IMR-90 (cell line): Measurements from ENCODE around the gene DUSP11. TPM values are rescaled to one million over a fixed set of nuclear protein-coding genes. Genes with fewer than 3 reads are reported as not detected.

Source experiments
- ATAC-seq: fragments of 200-7000 bp; cut with Tn5 transposase; 2 replicates; pipeline ENCODE4 v1.9.1; 2020; ENCODE audit warnings: low read depth, mild to moderate bottlenecking, moderate library complexity
- BruUV-seq: library from RNA; stranded (reverse); fragments of 400-500 nt; replicated peaks from 2 replicates; lab custom pipeline; 2021; lab: Mats Ljungman, UMichigan
- CTCF ChIA-PET: fragments of 300-600 bp; formaldehyde crosslinking; extraction: SDS; loops from one replicate; lab custom pipeline; 2021; ENCODE audit warnings: antibody characterized with exemption; lab: Yijun Ruan, JAX
- POLR2A ChIA-PET: fragments of 300-600 bp; sonication (Branson Sonifier 250); formaldehyde crosslinking; loops from one replicate; lab custom pipeline; 2022; ENCODE audit warnings: antibody characterized with exemption; ENCODE audit not compliant: unreplicated experiment; lab: Charles Lee
- DNase-seq: peaks from one replicate; pipeline ENCODE4 v3.0.0; 2013
- H2AFZ ChIP-seq: replicated peaks from 2 replicates; pipeline ENCODE3; 2013; ENCODE audit warnings: low read length, mild to moderate bottlenecking; ENCODE audit not compliant: poor library complexity
- H2AK5ac ChIP-seq: 2 replicates; pipeline ENCODE4 v1.6.1; 2013; ENCODE audit warnings: low read depth, low read length, inconsistent platforms
- H2AK9ac ChIP-seq: replicated peaks from 2 replicates; pipeline ENCODE3; 2013; ENCODE audit warnings: mild to moderate bottlenecking, low read depth, low read length, moderate library complexity; ENCODE audit not compliant: poor library complexity
- H2BK120ac ChIP-seq: 2 replicates; pipeline ENCODE4 v1.6.1; 2013; ENCODE audit warnings: low read depth, low read length, inconsistent platforms
- H2BK15ac ChIP-seq: 3 replicates; pipeline ENCODE4 v1.6.1; 2013; ENCODE audit warnings: low read depth, low read length, inconsistent platforms
- H2BK20ac ChIP-seq: 2 replicates; pipeline ENCODE4 v1.6.1; 2013; ENCODE audit warnings: low read depth, mild to moderate bottlenecking, inconsistent platforms, low read length, moderate library complexity
- H2BK5ac ChIP-seq: 2 replicates; pipeline ENCODE4 v1.6.1; 2013; ENCODE audit warnings: mild to moderate bottlenecking, low read depth, low read length, inconsistent platforms; ENCODE audit not compliant: poor library complexity, severe bottlenecking
- H3K14ac ChIP-seq: replicated peaks from 2 replicates; pipeline ENCODE4 v1.6.1; 2013; ENCODE audit warnings: low read depth, low read length, inconsistent platforms
- H3K18ac ChIP-seq: 2 replicates; pipeline ENCODE4 v1.6.1; 2013; ENCODE audit warnings: low read depth, low read length, control low read depth
- H3K23ac ChIP-seq: 2 replicates; pipeline ENCODE4 v1.6.1; 2013; ENCODE audit warnings: low read depth, low read length, inconsistent platforms
- H3K27ac ChIP-seq: 2 replicates; pipeline ENCODE4 v1.5.1; 2013; ENCODE audit warnings: mild to moderate bottlenecking, control low read depth, low read length; ENCODE audit not compliant: insufficient read depth
- H3K27me3 ChIP-seq: 2 replicates; pipeline ENCODE4 v1.6.1; 2013; ENCODE audit warnings: low read length; ENCODE audit not compliant: control insufficient read depth, insufficient read depth
- H3K36me3 ChIP-seq: 2 replicates; pipeline ENCODE4 v1.6.1; 2013; ENCODE audit warnings: low read length, mixed read lengths; ENCODE audit not compliant: control insufficient read depth, insufficient read depth
- H3K4ac ChIP-seq: 2 replicates; pipeline ENCODE4 v1.6.1; 2013; ENCODE audit warnings: low read depth, low read length, inconsistent platforms
- H3K4me1 ChIP-seq: 2 replicates; pipeline ENCODE4 v1.6.1; 2013; ENCODE audit warnings: low read length, mixed read lengths; ENCODE audit not compliant: control insufficient read depth, insufficient read depth
- H3K4me2 ChIP-seq: 2 replicates; pipeline ENCODE4 v1.6.1; 2013; ENCODE audit warnings: low read depth, mild to moderate bottlenecking, control low read depth, low read length, moderate library complexity
- H3K4me3 ChIP-seq: 2 replicates; pipeline ENCODE4 v1.5.1; 2013; ENCODE audit warnings: low read depth, mild to moderate bottlenecking, control low read depth, low read length, moderate library complexity; ENCODE audit not compliant: insufficient read depth
- H3K56ac ChIP-seq: 2 replicates; pipeline ENCODE4 v1.6.1; 2013; ENCODE audit warnings: low read length, inconsistent platforms; ENCODE audit not compliant: insufficient read depth; ENCODE audit errors: extremely low read depth
- H3K79me1 ChIP-seq, 2 experiments: 2 replicates each; pipeline ENCODE4 v1.6.1; 2013; ENCODE audit warnings: low read length in 2 of 2, inconsistent platforms in 1 of 2, low read depth in 1 of 2
- H3K9ac ChIP-seq: 2 replicates; pipeline ENCODE4 v1.6.1; 2013; ENCODE audit warnings: low read depth, low read length, control low read depth
- H3K9me1 ChIP-seq: 2 replicates; pipeline ENCODE4 v1.6.1; 2013; ENCODE audit warnings: low read length, inconsistent platforms; ENCODE audit not compliant: insufficient read depth
- H3K9me3 ChIP-seq: 2 replicates; pipeline ENCODE4 v1.6.1; 2013; ENCODE audit warnings: low read length; ENCODE audit not compliant: control insufficient read depth, insufficient read depth
- H4K20me1 ChIP-seq: 2 replicates; pipeline ENCODE4 v1.6.1; 2013; ENCODE audit warnings: low read length, inconsistent platforms; ENCODE audit not compliant: insufficient read depth
- H4K5ac ChIP-seq: 2 replicates; pipeline ENCODE4 v1.6.1; 2013; ENCODE audit warnings: mild to moderate bottlenecking, low read depth, low read length, control low read depth
- H4K8ac ChIP-seq, 2 experiments: 2 replicates each; pipeline ENCODE4 v1.6.1; 2013; ENCODE audit warnings: low read depth in 2 of 2, low read length in 2 of 2, control low read depth in 1 of 2, inconsistent platforms in 1 of 2
- H4K91ac ChIP-seq: 2 replicates; pipeline ENCODE4 v1.6.1; 2013; ENCODE audit warnings: low read depth, low read length, inconsistent platforms; ENCODE audit not compliant: insufficient read depth
- BHLHE40 ChIP-seq: fragments of 150-350 bp; IDR thresholded peaks from 2 replicates; pipeline ENCODE4 v1.6.1; 2016; ENCODE audit warnings: mild to moderate bottlenecking, low read depth, low read length
- CEBPB ChIP-seq: IDR thresholded peaks from 2 replicates; pipeline ENCODE4 v1.6.1; 2012; ENCODE audit warnings: low read depth, low read length, improper control_type of control experiment
- CHD1 ChIP-seq: IDR thresholded peaks from 2 replicates; pipeline ENCODE4 v1.6.1; 2012; ENCODE audit warnings: low read depth, low read length, improper control_type of control experiment
- MAFK ChIP-seq: IDR thresholded peaks from 2 replicates; pipeline ENCODE4 v1.6.1; 2012; ENCODE audit warnings: low read depth, low read length, improper control_type of control experiment
- MXI1 ChIP-seq: IDR thresholded peaks from 2 replicates; pipeline ENCODE4 v1.6.1; 2012; ENCODE audit warnings: low read depth, mild to moderate bottlenecking, low read length, moderate library complexity, borderline replicate concordance
- NFE2L2 ChIP-seq: fragments of 150-350 bp; IDR thresholded peaks from 2 replicates; pipeline ENCODE4 v1.6.1; 2016; ENCODE audit warnings: low read depth, mild to moderate bottlenecking, low read length
- POLR2A ChIP-seq: IDR thresholded peaks from 2 replicates; pipeline ENCODE4 v1.6.1; 2012; ENCODE audit warnings: mild to moderate bottlenecking, low read depth, low read length
- RAD21 ChIP-seq: IDR thresholded peaks from 2 replicates; pipeline ENCODE4 v1.6.1; 2012; ENCODE audit warnings: low read length, improper control_type of control experiment
- RCOR1 ChIP-seq: IDR thresholded peaks from 2 replicates; pipeline ENCODE4 v1.6.1; 2012; ENCODE audit warnings: mild to moderate bottlenecking, low read length, improper control_type of control experiment; ENCODE audit not compliant: insufficient replicate concordance
- RFX5 ChIP-seq: IDR thresholded peaks from 2 replicates; pipeline ENCODE4 v1.8.0; 2012; ENCODE audit warnings: low read depth, mild to moderate bottlenecking, low read length, moderate library complexity
- SMC3 ChIP-seq: fragments of 150-350 bp; IDR thresholded peaks from 2 replicates; pipeline ENCODE4 v1.6.1; 2016; ENCODE audit warnings: low read depth, mild to moderate bottlenecking, antibody characterized with exemption, low read length, moderate library complexity
- USF2 ChIP-seq: fragments of 150-350 bp; IDR thresholded peaks from 2 replicates; pipeline ENCODE4 v1.6.1; 2017; ENCODE audit warnings: mild to moderate bottlenecking, antibody characterized with exemption, low read length, low read depth
- WGBS, 2 experiments: methylation state at CpG; one replicate each; pipeline versions ENCODE4 v1.1.5 to v1.1.7; 2013; ENCODE audit warnings: missing lambda C conversion rate in 2 of 2; ENCODE audit not compliant: insufficient read length in 1 of 2; ENCODE audit errors: extremely low coverage in 2 of 2; 5-methylcytosine and 5-hydroxymethylcytosine counted together
- dilution Hi-C: fragments of 300-500 bp; cut with HindIII; formaldehyde crosslinking; loops from one replicate; pipeline ENCODE4 v1.14.3; 2018; ENCODE audit warnings: low sequenced_read_pairs; ENCODE audit not compliant: unreplicated experiment
- in situ Hi-C: fragments of 300-500 bp; cut with MboI; formaldehyde crosslinking; loops from 3 replicates; pipeline ENCODE4 v1.14.3; 2019; ENCODE audit warnings: low sequenced_read_pairs, inconsistent platforms, mixed read lengths
- intact Hi-C: fragments of 100-400 bp; cut with micrococcal nuclease; formaldehyde crosslinking; loops from 2 replicates; pipeline ENCODE4 v1.10.0; 2022
- polyA plus RNA-seq, 3 experiments: library from polyadenylated mRNA; depleted of rRNA; stranded (reverse); fragments of >200 nt; gene quantifications; 2 replicates each; pipeline ENCODE4 v1.2.3, GENCODE V29; 2012; ENCODE audit warnings: low replicate concordance in 1 of 3
- total RNA-seq: library from RNA; depleted of rRNA; stranded (reverse); fragments of >200 nt; gene quantifications from 2 replicates; pipeline ENCODE4 v1.2.3, GENCODE V29; 2012

DUSP11 gene
- total and polyA plus RNA-seq, 2 of the 4 experiments (the other 2 are of a cell fraction), result 22.4 to 25.6 TPM

- Histone ChIP-seq H4K8ac (peak within 1 kb of the TSS; percentile 75 to 96), H3K36me3 (peaks cover 4% of the 10 kb centered on the region; the same call in 1 of the 2 replicates), H4K91ac (peak within 1 kb of the TSS; percentile 74), H3K9ac (peak within 1 kb of the TSS; percentile 87), H3K4ac (peak within 1 kb of the TSS; percentile 96), H2AK9ac (peak within 1 kb of the TSS; percentile 98), H3K4me1 (peaks cover 3% of the 10 kb centered on the region; the same call in 1 of the 2 replicates), H3K9me1 (no peaks in the 10 kb centered on the region), H4K20me1 (no peaks in the 10 kb centered on the region), H3K4me2 (peak within 1 kb of the TSS; percentile 77), H2BK20ac (peak within 1 kb of the TSS; percentile 20; the same call in 1 of the 2 replicates), H3K23ac (peak within 1 kb of the TSS; percentile 97), H3K27me3 (no peaks in the 10 kb centered on the region), H3K4me3 (peak within 1 kb of the TSS; percentile 65), H2BK120ac (peak within 1 kb of the TSS; percentile 73), H3K27ac (peak within 1 kb of the TSS; percentile 78), H3K9me3 (no peaks in the 10 kb centered on the region), H3K79me1 (peaks cover 26 to 42% of the 10 kb centered on the region in 2 experiments; a peak in 3 of 4 replicates), H2BK15ac (peak within 1 kb of the TSS; percentile 11; the same call in 2 of the 3 replicates), H3K14ac (peak within 1 kb of the TSS; percentile 91), H2BK5ac (peak within 1 kb of the TSS; percentile 80), H2AK5ac (peak within 1 kb of the TSS; percentile 84), H3K56ac (peak within 1 kb of the TSS; percentile 86), H2AFZ (peak within 1 kb of the TSS; percentile 98), H3K18ac (peak within 1 kb of the TSS; percentile 22; the same call in 1 of the 2 replicates), H4K5ac (peak within 1 kb of the TSS; percentile 68)
- dilution Hi-C loops (loop anchor here (25.0 kb wide), 1 partner anchor 283 kb away; no protein-coding TSS in a partner anchor), in situ Hi-C loops (loop anchor here (10.0 to 25.0 kb wide), 2 partner anchors 156 to 308 kb away; partner anchors contain the start of genes BOLA3 and TET3), intact Hi-C loops (loop anchor here (2.0 kb wide), 2 partner anchors 42 to 66 kb away; no protein-coding TSS in a partner anchor)
- DNase-seq (peak; percentile 95), ATAC-seq (peak; percentile 90)
- CTCF ChIA-PET, result interaction anchor here (0.6 to 0.7 kb wide), 3 partner anchors 255 to 748 kb away, joined by 4 to 8 read pairs (median 4); no protein-coding TSS in a partner anchor
- TF ChIP-seq POLR2A, result peak; percentile 74
- peak; percentile 79 for TF ChIP-seq USF2
- no peak for TF ChIP-seq NFE2L2
- 0 out of 2 replicates have a peak, but pooled peaks have one; percentile 61 for TF ChIP-seq CHD1
- TF ChIP-seq CEBPB, result peak; percentile 60
- TF ChIP-seq MXI1, result no peak
- peak; percentile 7 for TF ChIP-seq RCOR1
- no peak for TF ChIP-seq MAFK
- TF ChIP-seq SMC3, result no peak
- TF ChIP-seq RAD21, result no peak
- TF ChIP-seq RFX5, result no peak
- TF ChIP-seq BHLHE40, result peak; percentile 61; the same call in 1 of the 2 replicates
- TSS peak; percentile 52 for BruUV-seq
- 0% methylated on average over 2 of the region's 48 CpGs; no CpG with 5 or more reads in 1 of the 2 experiments for WGBS, 2 experiments
- POLR2A ChIA-PET, result interaction anchor here (0.6 to 1.4 kb wide), 3 partner anchors 63 to 166 kb away, joined by 3 to 20 read pairs (median 4); partner anchors contain the start of gene ACTG2
Measured at GRCh38 chr2:73828818-73829570, 49.1 kb upstream of the DUSP11 start, which contains the start of gene STAMBP. TSS of gene STAMBP (plus strand) at chr2:73828961. CDS start at chr2:73830857, 1,896 bp downstream.
